Adrenal gland (tissue), 5 donors: ENCODE measurements around the gene PABPC1L.

ENCODE experiments used
- CTCF ChIP-seq, 6 experiments: fragments of 450-650 bp in 4 of 6; fragments of 200-600 bp in 2 of 6; sonication (generic) in 1 of 6; IDR thresholded peaks; 1 replicate in 5 of 6; 2 replicates in 1 of 6; pipeline versions ENCODE4 v1.5.1 to v1.8.0; 2016 to 2021; ENCODE audit warnings: antibody characterized with exemption in 6 of 6, mild to moderate bottlenecking in 2 of 6, moderate library complexity in 1 of 6
- POLR2A ChIP-seq, 2 donors: fragments of 450-650 bp; IDR thresholded peaks; one replicate each; pipeline ENCODE4 v1.6.1; 2017; ENCODE audit warnings: antibody characterized with exemption in 2 of 2, mild to moderate bottlenecking in 2 of 2, moderate library complexity in 1 of 2
- donor health status: DM: no; HTN: no; CAD: no.

GRCh38 chr20:44932916-44933315 is 23.1 kb downstream of the PABPC1L start:
- TF ChIP-seq CTCF (IDR thresholded peaks at IDR 0.05) (no peak), POLR2A (IDR thresholded peaks at IDR 0.05) (no peak)
